ENCODE results near the gene PTBP1. TPM values are rescaled to one million over a fixed set of nuclear protein-coding genes. Genes with fewer than 3 reads are reported as not detected.

Gene PTBP1
- total RNA-seq: 109 TPM

DNA sequence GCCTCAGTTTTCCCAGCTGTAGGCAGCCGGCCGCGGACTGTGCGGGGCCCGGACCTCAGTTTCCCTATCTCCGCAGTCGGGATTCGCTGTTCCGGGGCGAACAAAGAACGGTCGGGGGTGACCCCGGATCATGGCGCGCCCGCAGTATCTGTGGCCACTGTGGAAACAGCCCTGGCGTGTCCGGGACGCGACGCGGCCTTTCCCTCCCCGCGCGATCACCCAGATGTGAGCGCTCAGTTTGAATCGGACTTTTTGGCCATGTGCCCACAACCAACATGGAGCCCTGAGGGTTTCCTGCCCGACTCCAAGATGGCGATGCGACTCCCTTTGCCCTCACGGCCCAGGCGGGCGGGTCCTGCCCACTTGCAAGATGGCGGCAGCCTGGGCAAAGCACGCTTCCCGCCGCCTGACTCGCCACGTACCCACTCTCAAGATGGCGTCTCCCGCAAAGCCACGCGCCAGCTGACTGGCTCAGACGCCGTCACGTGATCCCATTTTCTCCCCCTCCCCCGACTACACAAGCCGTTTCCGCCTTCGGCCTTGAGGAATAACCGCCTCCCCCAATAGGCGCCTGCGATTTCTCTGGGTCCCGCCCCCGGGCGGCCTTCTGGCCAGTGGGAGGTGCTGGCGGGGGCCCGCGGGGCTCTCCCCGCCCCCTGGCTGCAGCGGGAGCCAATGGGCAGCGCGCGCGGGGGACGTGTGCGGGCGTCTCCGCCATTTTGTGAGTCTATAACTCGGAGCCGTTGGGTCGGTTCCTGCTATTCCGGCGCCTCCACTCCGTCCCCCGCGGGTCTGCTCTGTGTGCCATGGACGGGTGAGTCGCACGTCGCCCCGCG, at the start of gene PTBP1:
Gene PTBP1, plus strand, starts transcription at position 761 of the 836 bp plus-strand sequence. Its CDS starts 46 bp downstream, at position 807.
- peaks cover 46% of the 10 kb centered on the region for H3K4me1 ChIP-seq (ENCODE audit: insufficient read depth, low read length)

DNA sequence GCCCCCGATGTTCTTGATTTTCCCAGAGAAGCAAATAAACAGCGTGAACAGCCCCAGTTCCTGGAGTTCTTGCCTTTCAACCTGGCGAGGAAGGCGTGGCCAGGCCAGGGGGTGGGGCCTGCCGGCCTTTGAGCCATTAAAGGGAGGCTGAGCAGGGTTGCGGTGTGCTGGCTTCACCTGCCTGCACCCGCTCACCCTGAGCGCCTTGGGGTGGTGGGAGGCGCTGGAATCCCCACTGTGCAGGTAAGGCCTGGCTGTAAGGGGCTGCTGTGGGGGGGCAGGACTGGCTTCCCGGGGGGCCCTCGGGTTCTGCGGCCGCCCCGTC, 49.0 kb upstream of the PTBP1 start:
- Histone ChIP-seq H3K9me3 (ENCODE audit: low read depth, low read length) (no peaks in the 10 kb centered on the region), H3K27me3 (ENCODE audit: insufficient read depth, low read length) (no peaks in the 10 kb centered on the region), H3K4me1 (ENCODE audit: insufficient read depth, low read length) (no peaks in the 10 kb centered on the region), H3K4me3 (ENCODE audit: low read length) (no peak overlapping the region)

More for the DNA sequence above, at the start of gene PTBP1:
- Histone ChIP-seq H3K9me3 (ENCODE audit: low read depth, low read length) (no peaks in the 10 kb centered on the region), H3K4me3 (ENCODE audit: low read length) (peak within 1 kb of the TSS; percentile 78), H3K27me3 (ENCODE audit: insufficient read depth, low read length) (no peaks in the 10 kb centered on the region)

DNA sequence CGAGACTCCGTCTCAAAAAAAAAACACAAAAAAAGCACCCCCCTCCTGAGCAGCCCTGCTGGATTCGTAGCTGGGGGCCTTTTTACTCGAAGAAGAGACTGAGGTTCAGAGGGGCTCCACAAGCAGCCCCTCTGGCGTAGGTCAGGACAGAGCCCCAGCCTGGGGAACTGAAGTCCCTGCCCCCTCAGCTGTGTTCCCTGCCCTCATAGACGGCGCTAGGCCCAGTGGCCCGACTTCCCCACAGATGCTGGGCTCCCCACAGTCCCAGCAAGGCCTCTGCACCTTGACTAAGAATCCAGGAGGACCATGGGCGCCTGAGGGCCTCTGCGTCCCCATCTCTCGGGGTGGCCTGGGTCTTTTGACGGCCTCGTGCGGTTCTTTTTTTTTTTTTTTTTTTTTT, 47.4 kb upstream of the PTBP1 start:
- Histone ChIP-seq H3K4me1 (ENCODE audit: insufficient read depth, low read length) (no peaks in the 10 kb centered on the region), H3K27me3 (ENCODE audit: insufficient read depth, low read length) (no peaks in the 10 kb centered on the region), H3K9me3 (ENCODE audit: low read depth, low read length) (no peaks in the 10 kb centered on the region), H3K4me3 (ENCODE audit: low read length) (no peak overlapping the region)

DNA sequence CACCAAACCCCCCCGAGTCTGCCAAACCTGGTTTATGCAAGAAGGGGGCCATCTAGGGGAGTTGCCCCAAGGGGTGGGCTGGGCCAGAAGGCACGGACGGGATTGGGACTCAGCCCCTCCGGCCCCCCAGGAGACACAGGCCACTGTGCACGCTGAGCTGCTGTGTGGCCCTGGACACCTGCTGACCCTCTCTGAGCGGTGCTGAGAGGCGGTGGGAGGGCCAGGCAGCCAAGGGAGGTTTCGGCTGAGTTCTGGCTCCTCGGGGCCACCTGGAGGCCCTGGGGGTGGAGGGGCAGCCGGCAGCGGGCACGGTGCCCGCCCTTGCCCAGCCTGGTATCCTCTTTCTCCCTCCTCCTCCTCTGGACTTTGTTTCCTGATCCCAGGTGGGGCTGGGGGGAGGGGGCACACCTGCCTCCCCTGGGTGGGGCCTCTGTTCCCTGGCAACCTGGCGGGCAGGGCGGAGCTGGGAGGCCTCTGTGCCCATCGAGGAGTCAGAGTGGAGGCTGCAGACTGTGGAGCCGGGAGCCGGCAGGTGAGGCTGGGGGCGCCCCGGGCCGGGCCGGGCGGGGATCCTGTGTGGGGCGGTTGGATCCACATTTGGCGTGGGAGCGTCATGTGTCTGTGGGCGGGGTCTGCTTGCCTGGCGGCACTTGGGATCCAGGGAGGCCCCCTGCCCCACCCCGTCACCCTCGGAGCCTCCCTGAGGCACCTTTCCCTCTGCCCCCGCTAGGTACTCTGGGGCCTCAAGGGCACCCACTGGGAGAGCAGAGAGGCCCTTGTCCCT, 46.4 kb upstream of the PTBP1 start, which contains the start of gene MISP:
Gene MISP, plus strand, starts transcription at position 473 of the 784 bp plus-strand sequence. CDS start 5,835 bp downstream, outside the sequence.
- H3K27me3 ChIP-seq (ENCODE audit: insufficient read depth, low read length): no peaks in the 10 kb centered on the region
- H3K4me1 ChIP-seq (ENCODE audit: insufficient read depth, low read length): no peaks in the 10 kb centered on the region
- H3K9me3 ChIP-seq (ENCODE audit: low read depth, low read length): no peaks in the 10 kb centered on the region
- H3K4me3 ChIP-seq (ENCODE audit: low read length): no peak within 1 kb of the TSS

DNA sequence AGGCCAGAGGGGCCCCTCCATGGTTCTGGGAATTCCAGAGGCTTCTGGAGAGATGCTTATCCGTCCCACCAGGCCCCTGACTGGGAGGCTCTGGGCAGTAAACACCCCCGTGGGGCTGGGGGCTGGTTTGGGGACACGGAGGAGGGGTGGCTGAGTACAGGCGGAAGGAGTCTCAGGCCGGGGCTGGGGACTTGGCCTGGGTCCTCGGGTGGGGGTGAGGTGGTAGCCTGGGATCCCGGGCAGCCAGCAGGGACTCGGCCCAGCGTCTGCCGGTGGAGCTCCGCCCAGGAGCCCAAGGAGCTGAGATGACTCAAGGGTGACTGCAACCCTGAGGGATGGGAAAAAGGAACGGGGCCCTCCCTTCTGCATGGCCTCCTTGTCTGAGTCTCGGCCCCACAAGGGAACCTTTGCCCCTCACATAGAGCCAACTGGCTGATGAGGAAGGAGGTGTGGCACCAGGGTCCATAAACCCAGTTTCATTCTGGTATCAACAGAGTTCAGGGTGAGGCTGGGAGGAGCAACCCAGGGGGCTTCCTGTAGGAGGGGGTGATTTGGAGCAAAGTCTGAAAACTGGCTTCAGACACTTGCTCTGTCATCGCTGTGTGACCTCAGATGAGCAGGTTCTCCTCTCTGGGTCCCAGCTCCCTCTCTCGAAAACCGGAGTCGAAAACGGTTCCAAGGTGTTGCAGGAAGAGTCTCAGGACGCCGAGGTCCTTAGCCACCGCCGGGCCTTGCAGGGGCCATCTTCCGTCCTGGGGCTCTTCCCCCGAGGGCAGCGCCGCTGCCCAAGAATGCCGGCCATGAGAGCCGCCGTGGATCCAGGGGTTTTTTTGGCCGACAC, 45.5 kb upstream of the PTBP1 start:
- H3K9me3 ChIP-seq (ENCODE audit: low read depth, low read length): no peaks in the 10 kb centered on the region
- H3K4me3 ChIP-seq (ENCODE audit: low read length): no peak overlapping the region
- H3K27me3 ChIP-seq (ENCODE audit: insufficient read depth, low read length): no peaks in the 10 kb centered on the region
- no peaks in the 10 kb centered on the region for H3K4me1 ChIP-seq (ENCODE audit: insufficient read depth, low read length)

DNA sequence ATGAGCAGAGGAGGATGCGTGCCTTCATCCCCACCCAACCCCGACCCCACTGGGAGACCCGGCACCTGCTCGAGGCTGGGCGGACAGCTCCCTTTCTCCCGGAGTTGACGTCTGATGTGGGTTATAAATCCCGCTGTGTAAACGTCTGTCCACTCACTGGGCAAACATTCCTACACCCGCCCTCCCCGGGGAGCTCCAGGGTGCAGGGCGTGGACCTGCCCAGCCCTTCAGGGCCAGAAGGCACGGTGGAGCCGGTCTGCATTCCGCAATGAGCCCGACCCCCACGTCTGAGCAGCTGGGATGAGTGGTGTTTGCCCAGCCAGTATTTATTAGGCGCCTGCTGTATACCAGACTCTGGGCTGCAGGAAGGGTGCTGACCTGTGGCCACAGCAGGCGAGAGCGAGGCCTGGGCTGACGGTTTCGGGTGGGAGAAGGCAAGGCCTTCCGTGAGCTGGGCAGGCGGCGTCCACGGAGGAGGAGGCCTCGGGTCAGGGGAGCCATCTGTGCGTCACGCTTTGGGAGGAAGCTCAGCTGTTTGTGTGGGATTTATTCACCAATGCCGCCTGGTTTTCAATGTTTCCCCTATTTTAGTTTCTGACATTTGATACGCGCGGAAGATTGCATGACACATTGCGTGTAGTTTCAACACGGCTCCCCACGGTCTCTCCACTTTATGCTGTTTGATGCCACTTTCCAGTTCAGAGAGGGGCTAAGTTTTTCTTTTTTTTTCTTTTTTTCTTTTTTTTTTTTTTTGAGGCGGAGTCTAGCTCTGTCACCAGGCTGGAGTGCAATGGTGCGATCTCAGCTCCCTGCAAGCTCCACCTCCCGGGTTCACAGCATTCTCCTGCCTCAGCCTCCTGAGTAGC, 44.4 kb upstream of the PTBP1 start:
- Histone ChIP-seq H3K4me3 (ENCODE audit: low read length) (no peak overlapping the region), H3K9me3 (ENCODE audit: low read depth, low read length) (no peaks in the 10 kb centered on the region), H3K27me3 (ENCODE audit: insufficient read depth, low read length) (no peaks in the 10 kb centered on the region)

DNA sequence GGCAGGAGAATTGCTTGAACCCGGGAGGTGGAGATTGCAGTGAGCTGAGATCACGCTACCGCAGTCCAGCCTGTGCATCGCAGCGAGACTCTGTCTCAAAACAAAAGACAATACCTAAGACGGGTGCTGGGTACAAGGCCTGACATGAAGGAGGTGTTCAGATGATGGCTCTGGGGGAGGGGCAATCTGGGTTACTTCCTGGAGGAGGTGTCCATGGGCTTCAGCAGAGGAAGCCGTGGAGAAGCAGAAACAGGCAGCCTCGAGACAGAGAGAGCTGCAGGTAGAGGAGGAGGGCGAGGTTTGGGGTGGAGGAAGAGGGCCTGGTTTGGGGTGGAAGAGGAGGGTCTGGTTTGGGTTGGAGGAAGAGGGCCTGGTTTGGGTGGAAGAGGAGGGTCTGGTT, 42.7 kb upstream of the PTBP1 start:
- H3K4me3 ChIP-seq (ENCODE audit: low read length): no peak overlapping the region
- no peaks in the 10 kb centered on the region for H3K9me3 ChIP-seq (ENCODE audit: low read depth, low read length)
- no peaks in the 10 kb centered on the region for H3K27me3 ChIP-seq (ENCODE audit: insufficient read depth, low read length)
- H3K4me1 ChIP-seq (ENCODE audit: insufficient read depth, low read length): no peaks in the 10 kb centered on the region

More for the DNA sequence above, 44.4 kb upstream of the PTBP1 start:
- H3K4me1 ChIP-seq (ENCODE audit: insufficient read depth, low read length): no peaks in the 10 kb centered on the region

DNA sequence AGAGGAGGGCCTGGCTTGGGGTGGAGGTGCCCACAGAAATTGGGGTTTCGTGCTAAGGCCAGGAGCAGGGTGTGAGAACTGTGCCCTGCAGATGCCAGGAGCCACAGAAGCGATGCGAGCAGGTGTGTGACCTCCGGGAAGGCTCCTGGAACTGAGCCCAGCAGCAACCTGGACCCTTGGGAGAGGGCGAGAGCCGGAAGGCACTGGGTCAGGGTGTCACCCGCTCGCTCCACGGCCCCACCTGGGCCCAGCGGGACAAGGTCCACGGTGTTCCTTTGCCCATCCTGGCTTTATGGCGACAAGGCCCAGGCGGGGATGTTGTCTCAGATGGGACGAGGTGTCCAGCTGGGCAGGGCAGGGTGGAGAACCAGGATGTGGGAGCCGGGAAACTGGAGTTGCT, 42.2 kb upstream of the PTBP1 start:
- Histone ChIP-seq H3K4me1 (ENCODE audit: insufficient read depth, low read length) (no peaks in the 10 kb centered on the region), H3K9me3 (ENCODE audit: low read depth, low read length) (no peaks in the 10 kb centered on the region), H3K4me3 (ENCODE audit: low read length) (no peak overlapping the region), H3K27me3 (ENCODE audit: insufficient read depth, low read length) (no peaks in the 10 kb centered on the region)

DNA sequence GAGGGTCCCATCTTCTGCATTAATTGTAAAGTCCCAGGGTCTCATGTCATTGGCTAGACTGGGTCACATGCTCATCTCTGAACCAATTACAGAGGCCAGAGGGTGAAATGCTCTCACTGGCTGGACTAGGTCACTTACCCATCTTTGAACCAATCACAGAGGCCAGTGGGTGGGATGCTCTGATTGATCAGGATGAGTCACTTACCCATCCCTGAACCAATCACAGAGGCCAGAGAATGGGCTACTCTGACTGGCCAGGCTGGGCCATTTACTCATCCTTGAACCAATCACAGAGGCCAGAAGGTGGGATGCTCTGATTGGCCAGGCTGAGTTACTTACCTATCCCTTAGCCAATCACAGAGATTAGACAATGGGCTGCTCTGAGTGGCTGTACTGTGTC, 41.0 kb upstream of the PTBP1 start:
- Histone ChIP-seq H3K4me3 (ENCODE audit: low read length) (no peak overlapping the region), H3K4me1 (ENCODE audit: insufficient read depth, low read length) (no peaks in the 10 kb centered on the region), H3K9me3 (ENCODE audit: low read depth, low read length) (no peaks in the 10 kb centered on the region), H3K27me3 (ENCODE audit: insufficient read depth, low read length) (no peaks in the 10 kb centered on the region)

DNA sequence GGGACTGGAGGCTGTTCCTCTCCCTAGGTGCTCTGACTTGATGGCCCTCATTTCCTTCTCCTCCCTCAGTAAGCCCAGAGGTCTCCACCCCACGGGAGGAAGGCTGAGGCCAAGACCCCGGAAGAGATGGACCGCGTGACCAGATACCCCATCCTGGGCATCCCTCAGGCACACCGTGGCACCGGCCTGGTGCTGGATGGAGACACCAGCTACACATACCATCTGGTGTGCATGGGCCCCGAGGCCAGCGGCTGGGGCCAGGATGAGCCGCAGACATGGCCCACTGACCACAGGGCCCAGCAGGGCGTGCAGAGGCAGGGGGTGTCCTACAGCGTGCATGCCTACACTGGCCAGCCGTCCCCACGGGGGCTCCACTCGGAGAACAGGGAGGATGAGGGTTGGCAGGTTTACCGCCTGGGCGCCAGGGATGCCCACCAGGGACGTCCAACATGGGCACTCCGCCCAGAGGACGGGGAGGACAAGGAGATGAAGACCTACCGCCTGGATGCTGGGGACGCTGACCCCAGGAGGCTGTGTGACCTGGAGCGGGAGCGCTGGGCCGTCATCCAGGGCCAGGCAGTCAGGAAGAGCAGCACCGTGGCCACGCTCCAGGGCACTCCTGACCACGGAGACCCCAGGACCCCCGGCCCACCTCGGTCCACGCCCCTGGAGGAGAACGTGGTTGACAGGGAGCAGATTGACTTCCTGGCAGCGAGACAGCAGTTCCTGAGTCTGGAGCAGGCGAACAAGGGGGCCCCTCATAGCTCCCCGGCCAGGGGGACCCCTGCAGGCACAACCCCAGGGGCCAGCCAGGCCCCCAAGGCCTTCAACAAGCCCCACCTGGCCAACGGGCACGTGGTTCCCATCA, 40.2 kb upstream of the PTBP1 start:
- H3K4me3 ChIP-seq (ENCODE audit: low read length): no peak overlapping the region
- H3K27me3 ChIP-seq (ENCODE audit: insufficient read depth, low read length): no peaks in the 10 kb centered on the region
- no peaks in the 10 kb centered on the region for H3K9me3 ChIP-seq (ENCODE audit: low read depth, low read length)

DNA sequence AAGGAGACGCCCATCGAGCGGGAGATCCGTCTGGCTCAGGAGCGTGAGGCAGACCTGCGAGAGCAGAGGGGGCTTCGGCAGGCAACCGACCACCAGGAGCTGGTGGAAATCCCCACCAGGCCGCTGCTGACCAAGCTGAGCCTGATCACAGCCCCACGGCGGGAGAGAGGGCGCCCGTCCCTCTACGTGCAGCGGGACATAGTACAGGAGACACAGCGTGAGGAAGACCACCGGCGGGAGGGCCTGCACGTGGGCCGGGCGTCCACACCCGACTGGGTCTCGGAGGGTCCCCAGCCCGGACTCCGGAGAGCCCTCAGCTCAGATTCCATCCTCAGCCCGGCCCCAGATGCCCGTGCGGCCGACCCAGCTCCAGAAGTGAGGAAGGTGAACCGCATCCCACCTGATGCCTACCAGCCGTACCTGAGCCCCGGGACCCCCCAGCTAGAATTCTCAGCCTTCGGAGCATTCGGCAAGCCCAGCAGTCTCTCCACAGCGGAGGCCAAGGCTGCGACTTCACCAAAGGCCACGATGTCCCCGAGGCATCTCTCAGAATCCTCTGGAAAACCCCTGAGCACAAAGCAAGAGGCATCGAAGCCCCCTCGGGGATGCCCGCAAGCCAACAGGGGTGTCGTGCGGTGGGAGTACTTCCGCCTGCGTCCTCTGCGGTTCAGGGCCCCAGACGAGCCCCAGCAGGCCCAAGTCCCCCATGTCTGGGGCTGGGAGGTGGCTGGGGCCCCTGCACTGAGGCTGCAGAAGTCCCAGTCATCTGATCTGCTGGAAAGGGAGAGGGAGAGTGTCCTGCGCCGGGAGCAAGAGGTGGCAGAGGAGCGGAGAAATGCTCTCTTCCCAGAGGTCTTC, 39.2 kb upstream of the PTBP1 start:
- Histone ChIP-seq H3K27me3 (ENCODE audit: insufficient read depth, low read length) (no peaks in the 10 kb centered on the region), H3K9me3 (ENCODE audit: low read depth, low read length) (no peaks in the 10 kb centered on the region), H3K4me3 (ENCODE audit: low read length) (no peak overlapping the region), H3K4me1 (ENCODE audit: insufficient read depth, low read length) (no peaks in the 10 kb centered on the region)

More for the DNA sequence above, 40.2 kb upstream of the PTBP1 start:
- H3K4me1 ChIP-seq (ENCODE audit: insufficient read depth, low read length): no peaks in the 10 kb centered on the region

DNA sequence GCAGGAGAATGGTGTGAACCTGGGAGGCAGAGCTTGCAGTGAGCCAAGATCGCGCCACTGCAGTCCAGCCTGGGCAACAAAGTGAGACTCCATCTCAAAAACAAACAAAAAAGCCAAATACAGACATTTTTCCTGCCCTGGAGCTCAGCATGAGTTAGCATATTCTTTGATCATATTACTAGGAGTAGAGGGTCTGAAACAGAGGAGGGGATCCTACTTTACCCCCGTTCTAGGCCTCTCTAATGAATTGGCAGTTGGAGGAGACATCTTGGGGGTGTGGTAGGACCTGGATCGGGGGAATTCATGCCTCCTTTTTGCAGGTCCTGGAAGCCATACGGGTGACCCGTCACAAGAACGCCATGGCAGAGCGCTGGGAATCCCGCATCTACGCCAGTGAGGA, 34.1 kb upstream of the PTBP1 start:
- Histone ChIP-seq H3K9me3 (ENCODE audit: low read depth, low read length) (no peaks in the 10 kb centered on the region), H3K27me3 (ENCODE audit: insufficient read depth, low read length) (no peaks in the 10 kb centered on the region), H3K4me1 (ENCODE audit: insufficient read depth, low read length) (no peaks in the 10 kb centered on the region), H3K4me3 (ENCODE audit: low read length) (no peak overlapping the region)

DNA sequence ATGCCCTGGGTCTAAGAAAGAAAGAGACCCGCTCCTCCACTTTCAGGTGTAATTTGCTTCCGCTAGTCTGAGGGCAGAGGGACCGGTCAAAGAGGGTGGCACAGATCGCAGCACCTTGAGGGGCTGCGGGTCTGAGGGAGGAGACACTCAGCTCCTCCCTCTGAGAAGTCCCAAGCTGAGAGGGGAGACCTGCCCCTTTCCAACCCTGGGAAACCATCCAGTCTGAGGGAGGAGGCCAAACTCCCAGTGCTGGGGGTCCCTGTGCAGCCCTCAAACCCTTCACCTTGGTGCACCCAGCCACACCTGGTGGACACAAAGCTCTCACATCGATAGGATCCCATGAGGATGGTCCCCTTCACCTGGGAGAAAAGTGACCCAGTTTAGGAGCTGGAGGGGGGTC, 33.4 kb upstream of the PTBP1 start:
- no peaks in the 10 kb centered on the region for H3K27me3 ChIP-seq (ENCODE audit: insufficient read depth, low read length)
- no peak overlapping the region for H3K4me3 ChIP-seq (ENCODE audit: low read length)
- H3K4me1 ChIP-seq (ENCODE audit: insufficient read depth, low read length): no peaks in the 10 kb centered on the region
- H3K9me3 ChIP-seq (ENCODE audit: low read depth, low read length): no peaks in the 10 kb centered on the region

All from mononuclear cell (primary cell).